ENCODE measurements around the gene ZNF428. TPM values are rescaled to one million over a fixed set of nuclear protein-coding genes. Genes with fewer than 3 reads are reported as not detected.

Gene ZNF428
- total and polyA plus RNA-seq, 2 experiments from 2014 or later, result 21.1 to 23.9 TPM

- no peaks in the 10 kb centered on the region for H3K36me3 ChIP-seq (ENCODE audit: insufficient read depth)
- H4K20me1 ChIP-seq (replicated peaks; ENCODE audit: insufficient read depth), result peaks cover 9% of the 10 kb centered on the region
- H3K27ac Mint-ChIP-seq, result no peak overlapping the region
- H3K4me3 Mint-ChIP-seq, result no peak overlapping the region
- peaks cover 18% of the 10 kb centered on the region for H3K27me3 Mint-ChIP-seq (ENCODE audit: insufficient read depth, low read depth, poor library complexity)
- DNase-seq (ENCODE audit: low spot score) (no peak), ATAC-seq (no peak)
- no peak overlapping the region for H2AFZ ChIP-seq
- TF ChIP-seq ETS1 (IDR thresholded peaks at IDR 0.05), result no peak
- no peak for TF ChIP-seq REST (IDR thresholded peaks at IDR 0.05; ENCODE audit: unreplicated experiment)
- no peak for TF ChIP-seq EZH2 (IDR thresholded peaks at IDR 0.05; ENCODE audit: low read depth, unreplicated experiment)
- TF ChIP-seq POLR2AphosphoS5 (IDR thresholded peaks at IDR 0.05; ENCODE audit: low read depth), result no peak
- no peak for TF ChIP-seq NANOG (IDR thresholded peaks at IDR 0.05; ENCODE audit: borderline replicate concordance)
- no peak for TF ChIP-seq EZH2phosphoT487 (IDR thresholded peaks at IDR 0.05; ENCODE audit: unreplicated experiment)
- no peak for TF ChIP-seq CREB1 (CRISPR knock-in tag; IDR thresholded peaks at IDR 0.05; ENCODE audit: low read depth)
- no peak for TF ChIP-seq JUNB (IDR thresholded peaks at IDR 0.05; ENCODE audit: unreplicated experiment)
- TF ChIP-seq STAT1 (IDR thresholded peaks at IDR 0.05; ENCODE audit: unreplicated experiment), result no peak
- H3K4me2 ChIP-seq, result no peak overlapping the region
- H3K4me1 ChIP-seq (ENCODE audit: insufficient read depth), result peaks cover 8% of the 10 kb centered on the region; the same call in 1 of the 2 replicates
- peaks cover 18% of the 10 kb centered on the region; the same call in 2 of the 3 replicates for H3K36me3 Mint-ChIP-seq (ENCODE audit: low read depth)
- peaks cover 3% of the 10 kb centered on the region; the same call in 2 of the 3 replicates for H3K9me3 Mint-ChIP-seq
- no peaks in the 10 kb centered on the region for H3K79me2 ChIP-seq (replicated peaks; ENCODE audit: insufficient read depth)
- no peaks in the 10 kb centered on the region for H3K9me2 ChIP-seq (ENCODE audit: insufficient read depth)
- no peak overlapping the region for H3K27ac ChIP-seq (ENCODE audit: low read depth)
- no peaks in the 10 kb centered on the region for H3K27me3 ChIP-seq (ENCODE audit: insufficient read depth)
- H3F3A ChIP-seq (replicated peaks; ENCODE audit: low read depth), result peaks cover 9% of the 10 kb centered on the region
- H3K4me1 Mint-ChIP-seq, result peaks cover 15% of the 10 kb centered on the region
- H3K4me3 ChIP-seq, result no peak overlapping the region
These were observed 7.4 kb upstream of the ZNF428 start for GRCh38 chr19:43626838-43627237.

- ATAC-seq, result peak; percentile 48
- TF ChIP-seq ZNF114 (CRISPR knock-in tag; IDR thresholded peaks at IDR 0.05) (no peak), REST (IDR thresholded peaks at IDR 0.05; ENCODE audit: unreplicated experiment) (no peak), ZNF331 (CRISPR knock-in tag; IDR thresholded peaks at IDR 0.05; ENCODE audit: low read depth) (no peak), EZH2phosphoT487 (IDR thresholded peaks at IDR 0.05; ENCODE audit: unreplicated experiment) (no peak), CTCF (conservative IDR thresholded peaks at IDR 0.05; ENCODE audit: low read depth in 2 of 2) (peak; percentile 10 to 51; a peak in 2 of 4 replicates)
These were observed 6.6 kb upstream of the ZNF428 start for GRCh38 chr19:43625918-43626579.

More at GRCh38 chr19:43625918-43626579, 6.6 kb upstream of the ZNF428 start:
- Mint-ChIP-seq H3K4me1 (peaks cover 19% of the 10 kb centered on the region), H3K36me3 (ENCODE audit: low read depth) (peaks cover 18% of the 10 kb centered on the region; the same call in 2 of the 3 replicates), H3K9me3 (peaks cover 3% of the 10 kb centered on the region; the same call in 2 of the 3 replicates), H3K27me3 (ENCODE audit: insufficient read depth, low read depth, poor library complexity) (peaks cover 16% of the 10 kb centered on the region), H3K27ac (no peak overlapping the region), H3K4me3 (no peak overlapping the region)
- Histone ChIP-seq H3K27me3 (ENCODE audit: insufficient read depth) (no peaks in the 10 kb centered on the region), H3K27ac (ENCODE audit: low read depth) (no peak overlapping the region), H3K4me2 (no peak overlapping the region), H3K4me3 (no peak overlapping the region), H3K4me1 (ENCODE audit: insufficient read depth) (peaks cover 8% of the 10 kb centered on the region; the same call in 1 of the 2 replicates), H3K9me2 (ENCODE audit: insufficient read depth) (no peaks in the 10 kb centered on the region), H3K79me2 (replicated peaks; ENCODE audit: insufficient read depth) (no peaks in the 10 kb centered on the region), H3K36me3 (ENCODE audit: insufficient read depth) (no peaks in the 10 kb centered on the region), H2AFZ (no peak overlapping the region), H3F3A (replicated peaks; ENCODE audit: low read depth) (peaks cover 9% of the 10 kb centered on the region), H4K20me1 (replicated peaks; ENCODE audit: insufficient read depth) (peaks cover 7% of the 10 kb centered on the region)
- DNase-seq (ENCODE audit: low spot score), result peak; percentile 81
